ENCODE results near the gene TBPL1. TPM values are rescaled to one million over a fixed set of nuclear protein-coding genes. Genes with fewer than 3 reads are reported as not detected.
A peak's percentile ranks its signal among the peaks of the same experiment; 100 is the strongest.

The TBPL1 gene
- total RNA-seq, 4 donors from 2014 or later = 4.8 to 10.0 (median 4.9) TPM; not detected in 1

GRCh38 chr6:133961831-133962230 lies 8.8 kb downstream of the TBPL1 start:
- DNase-seq = no peak
- H3K27ac ChIP-seq = no peak overlapping the region
- intact Hi-C loops (cut with DNase I; ENCODE audit: low total_unique reads) = no loop called here
- no peak overlapping the region for H3K4me3 ChIP-seq
- no peaks in the 10 kb centered on the region for H3K27me3 ChIP-seq
- WGBS, 2 donors (ENCODE audit: low coverage in 1 of 2) = 90 to 92% methylated on average over 6 to 7 of the region's 7 CpGs
- H3K36me3 ChIP-seq = no peaks in the 10 kb centered on the region
- no peak for TF ChIP-seq CTCF (IDR thresholded peaks at IDR 0.05)
- no peak for TF ChIP-seq POLR2AphosphoS5 (IDR thresholded peaks at IDR 0.05)
- no peak for TF ChIP-seq POLR2A (IDR thresholded peaks at IDR 0.05)
- TF ChIP-seq EP300 (IDR thresholded peaks at IDR 0.05; ENCODE audit: low read depth) = no peak
- in situ Hi-C loops (cut with MboI; ENCODE audit: low pct_ligation_motif_present in 1 of 4, low pct_unique_long_range_greater_than_20kb in 1 of 4, low sequenced_read_pairs in 3 of 4) = no loop called here
- no peaks in the 10 kb centered on the region for H3K9me3 ChIP-seq
- H3K4me1 ChIP-seq = peaks cover 5 to 80% (median 39%) of the 10 kb centered on the region in 4 donors

DNA sequence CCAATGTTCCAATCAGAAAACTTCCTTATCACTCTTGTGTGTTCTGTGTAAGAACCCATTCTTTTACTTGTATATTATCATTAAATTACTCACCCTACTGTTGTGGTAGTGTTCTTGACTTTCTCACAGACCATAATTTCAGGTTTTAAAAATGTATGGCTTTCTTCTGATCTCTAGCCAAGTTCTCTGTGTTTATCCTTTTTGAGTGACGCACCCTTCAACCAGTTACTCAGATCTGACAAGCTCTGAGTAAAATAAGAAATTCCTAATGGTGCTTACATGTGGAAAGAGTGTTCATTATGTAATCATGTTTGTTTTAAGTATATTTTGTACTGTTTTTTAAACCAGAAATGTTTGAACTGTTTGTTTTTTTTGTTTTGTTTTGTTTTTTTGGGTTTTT lies 11.0 kb downstream of the TBPL1 start:
- Histone ChIP-seq H3K27me3 (no peaks in the 10 kb centered on the region), H3K9me3 (no peaks in the 10 kb centered on the region), H3K36me3 (no peaks in the 10 kb centered on the region), H3K27ac (peak overlapping the region in 3 of 4 donors; percentile 25 to 42 (median 34)), H3K4me3 (no peak overlapping the region), H3K4me1 (peaks cover 5 to 84% (median 35%) of the 10 kb centered on the region in 4 donors)
- intact Hi-C loops (cut with DNase I; ENCODE audit: low total_unique reads) (no loop called here), in situ Hi-C loops (cut with MboI; ENCODE audit: low pct_ligation_motif_present in 1 of 4, low pct_unique_long_range_greater_than_20kb in 1 of 4, low sequenced_read_pairs in 3 of 4) (no loop called here)
- 20 to 38% methylated on average over 1 of the region's 1 CpG for WGBS, 2 donors (ENCODE audit: low coverage in 1 of 2)
- no peak for DNase-seq
- no peak for TF ChIP-seq CTCF (IDR thresholded peaks at IDR 0.05)
- TF ChIP-seq EP300 (IDR thresholded peaks at IDR 0.05; ENCODE audit: low read depth) = no peak
- no peak for TF ChIP-seq POLR2A (IDR thresholded peaks at IDR 0.05)
- TF ChIP-seq POLR2AphosphoS5 (IDR thresholded peaks at IDR 0.05) = no peak

DNA sequence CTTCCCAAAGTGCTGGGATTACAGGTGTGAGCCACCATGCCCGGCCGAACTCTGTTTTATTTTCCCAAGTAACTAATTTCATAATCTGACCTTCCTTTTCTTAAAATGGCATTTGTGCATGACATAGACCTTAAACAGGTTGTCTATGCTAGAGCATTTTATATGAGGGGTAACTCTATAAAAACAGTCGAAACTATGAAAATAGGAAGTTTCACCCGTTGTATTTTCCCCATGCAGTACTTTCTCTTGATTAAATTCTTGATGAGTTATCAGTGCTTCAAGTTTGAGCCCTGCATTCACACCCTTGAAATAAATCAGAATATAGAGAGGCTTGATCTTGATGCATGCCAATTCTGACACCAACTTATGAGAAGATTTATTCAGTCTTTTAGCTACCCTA lies 11.7 kb downstream of the TBPL1 start:
- H3K27me3 ChIP-seq = no peaks in the 10 kb centered on the region
- H3K9me3 ChIP-seq = no peaks in the 10 kb centered on the region
- intact Hi-C loops (cut with DNase I; ENCODE audit: low total_unique reads) = no loop called here
- DNase-seq = no peak
- no peaks in the 10 kb centered on the region for H3K36me3 ChIP-seq
- H3K27ac ChIP-seq = peak overlapping the region in 1 of 4 donors; percentile 4
- peaks cover 5 to 82% (median 30%) of the 10 kb centered on the region in 4 donors for H3K4me1 ChIP-seq
- WGBS, 2 donors (ENCODE audit: low coverage in 1 of 2) = 70 to 100% methylated on average over 3 to 4 of the region's 4 CpGs
- no peak for TF ChIP-seq POLR2A (IDR thresholded peaks at IDR 0.05)
- no peak for TF ChIP-seq EP300 (IDR thresholded peaks at IDR 0.05; ENCODE audit: low read depth)
- TF ChIP-seq CTCF (IDR thresholded peaks at IDR 0.05) = no peak
- no peak for TF ChIP-seq POLR2AphosphoS5 (IDR thresholded peaks at IDR 0.05)
- in situ Hi-C loops (cut with MboI; ENCODE audit: low pct_ligation_motif_present in 1 of 4, low pct_unique_long_range_greater_than_20kb in 1 of 4, low sequenced_read_pairs in 3 of 4) = no loop called here
- H3K4me3 ChIP-seq = no peak overlapping the region

- intact Hi-C loops (cut with DNase I; ENCODE audit: low total_unique reads) = no loop called here
- WGBS, 2 donors (ENCODE audit: low coverage in 1 of 2) = 63 to 76% methylated on average over 4 of the region's 4 CpGs
- H3K27ac ChIP-seq = peak overlapping the region in 2 of 4 donors; percentile 4 to 48
- no peak for TF ChIP-seq CTCF (IDR thresholded peaks at IDR 0.05)
- no peak for TF ChIP-seq EP300 (IDR thresholded peaks at IDR 0.05; ENCODE audit: low read depth)
- no peak for TF ChIP-seq POLR2A (IDR thresholded peaks at IDR 0.05)
- peak in 1 of 3 donors; percentile 31 for TF ChIP-seq POLR2AphosphoS5 (IDR thresholded peaks at IDR 0.05)
- H3K27me3 ChIP-seq = no peaks in the 10 kb centered on the region
- peak; percentile 65 for DNase-seq
- no peaks in the 10 kb centered on the region for H3K9me3 ChIP-seq
- in situ Hi-C loops (cut with MboI; ENCODE audit: low pct_ligation_motif_present in 1 of 4, low pct_unique_long_range_greater_than_20kb in 1 of 4, low sequenced_read_pairs in 3 of 4) = no loop called here
- no peak overlapping the region for H3K4me3 ChIP-seq
- H3K4me1 ChIP-seq = peaks cover 5 to 73% (median 24%) of the 10 kb centered on the region in 4 donors
- H3K36me3 ChIP-seq = no peaks in the 10 kb centered on the region
These were observed 12.9 kb downstream of the TBPL1 start for GRCh38 chr6:133965817-133966360.

Data from transverse colon (tissue), 4 donors.